HepG2 (cell line): ENCODE data around the gene RRP8. TPM values are rescaled to one million over a fixed set of nuclear protein-coding genes. Genes with fewer than 3 reads are reported as not detected.

Experiments
- ATAC-seq: fragments of 200-7000 bp; cut with Tn5 transposase; 3 replicates; pipeline ENCODE4 v1.9.1; 2020; ENCODE audit warnings: mild to moderate bottlenecking, moderate library complexity
- BruUV-seq: library from RNA; stranded (reverse); fragments of 400-500 nt; replicated peaks from 2 replicates; lab custom pipeline; 2021; lab: Mats Ljungman, UMichigan
- CTCF ChIA-PET: fragments of 300-600 bp; formaldehyde crosslinking; extraction: SDS; loops from one replicate; lab custom pipeline; 2021; ENCODE audit warnings: low total read pairs, inconsistent platforms, low intra/inter-chr PET ratio; lab: Yijun Ruan, JAX
- POLR2A ChIA-PET: fragments of 350-600 bp; sonication (Branson Sonifier 250); formaldehyde crosslinking; loops from one replicate; lab custom pipeline; 2020; ENCODE audit warnings: antibody characterized with exemption, inconsistent platforms; lab: Yijun Ruan, JAX
- DNase-seq: peaks from one replicate; pipeline ENCODE4 v3.0.0-alpha.2; 2015; ENCODE audit warnings: low spot score
- FAIRE-seq: peaks from 3 replicates; lab custom pipeline; 2011; peaks lifted over from hg19 to GRCh38; lab: Jason Lieb, UNC
- H2AFZ ChIP-seq: one replicate; pipeline ENCODE4 v1.6.1; 2011; ENCODE audit warnings: low read length, inconsistent platforms
- H3K27ac ChIP-seq: fragments of 300-600 bp; 3 replicates; pipeline ENCODE4 v1.8.0; 2011; ENCODE audit warnings: mixed run types, mild to moderate bottlenecking, mixed read lengths, low read length, inconsistent platforms; ENCODE audit not compliant: insufficient read depth; ENCODE audit errors: extremely low read length
- H3K27me3 ChIP-seq, 2 experiments: fragments of 200-600 bp in 1 of 2; 2 replicates in 1 of 2; 3 replicates in 1 of 2; pipeline versions ENCODE4 v1.6.0 to v1.8.0; 2011; ENCODE audit warnings: low read length in 2 of 2, mild to moderate bottlenecking in 2 of 2, moderate library complexity in 2 of 2, inconsistent platforms in 1 of 2; ENCODE audit not compliant: insufficient read depth in 2 of 2, control insufficient read depth in 1 of 2
- H3K36me3 ChIP-seq, 2 experiments: fragments of 200-600 bp in 1 of 2; replicated peaks in 1 of 2; 2 replicates in 1 of 2; 3 replicates in 1 of 2; pipeline versions ENCODE4 v1.5.1 to v1.8.0; 2011; ENCODE audit warnings: low read length in 2 of 2, inconsistent platforms in 1 of 2; ENCODE audit not compliant: insufficient read depth in 2 of 2, control insufficient read depth in 1 of 2
- H3K4me1 ChIP-seq: 2 replicates; pipeline ENCODE4 v1.5.1; 2012; ENCODE audit warnings: low read length, inconsistent platforms; ENCODE audit not compliant: insufficient read depth
- H3K4me2 ChIP-seq: 2 replicates; pipeline ENCODE4 v1.6.0; 2011; ENCODE audit warnings: low read depth, low read length, inconsistent platforms
- H3K4me3 ChIP-seq, 3 experiments: fragments of 200-600 bp in 1 of 3; sonication (generic), shearing (Covaris generic) in 1 of 3; replicated peaks in 1 of 3; 2 replicates each; pipeline ENCODE4 v1.5.1; 2011 to 2016; ENCODE audit warnings: low read length in 3 of 3, inconsistent platforms in 2 of 3, low read depth in 2 of 3, mild to moderate bottlenecking in 2 of 3, control low read depth in 1 of 3, mixed read lengths in 1 of 3; ENCODE audit not compliant: insufficient read depth in 1 of 3
- H3K79me2 ChIP-seq: one replicate; pipeline ENCODE4 v1.6.1; 2011; ENCODE audit warnings: low read length, inconsistent platforms; ENCODE audit not compliant: insufficient read depth
- H3K9ac ChIP-seq: 2 replicates; pipeline ENCODE4 v1.6.0; 2011; ENCODE audit warnings: mild to moderate bottlenecking, low read depth, low read length, inconsistent platforms; ENCODE audit not compliant: insufficient read depth
- H3K9me3 ChIP-seq: 2 replicates; pipeline ENCODE4 v1.5.1; 2012; ENCODE audit warnings: mild to moderate bottlenecking, low read length
- H4K20me1 ChIP-seq: 2 replicates; pipeline ENCODE4 v1.6.0; 2011; ENCODE audit warnings: inconsistent platforms, mild to moderate bottlenecking, low read length, moderate library complexity; ENCODE audit not compliant: insufficient read depth
- ASH2L ChIP-seq: fragments of 300-600, 200-600 bp; sonication (generic); IDR thresholded peaks from 2 replicates; pipeline ENCODE4 v1.7.0; 2017; ENCODE audit warnings: low read depth, mild to moderate bottlenecking, moderate library complexity, mixed read lengths, low read length; ENCODE audit not compliant: insufficient read length
- BATF2 ChIP-seq: sonication (generic); formaldehyde crosslinking; IDR thresholded peaks from 2 replicates; pipeline ENCODE4 v1.8.0; 2022; ENCODE audit warnings: mild to moderate bottlenecking, missing genetic modification reagents, moderate library complexity
- CCAR2 ChIP-seq: fragments of 200-400 bp; formaldehyde crosslinking; optimal IDR thresholded peaks from 2 replicates; pipeline ENCODE3; 2018; ENCODE audit warnings: low read depth, mild to moderate bottlenecking, low read length, moderate library complexity
- DMAP1 ChIP-seq: IDR thresholded peaks from 2 replicates; pipeline ENCODE4 v1.6.1; 2016
- GABPB1 ChIP-seq: IDR thresholded peaks from 2 replicates; pipeline ENCODE4 v1.6.1; 2016; ENCODE audit warnings: mild to moderate bottlenecking, missing genetic modification reagents, moderate library complexity, missing compliant biosample characterization
- HCFC1 ChIP-seq: fragments of 150-350 bp; IDR thresholded peaks from 2 replicates; pipeline ENCODE4 v1.6.1; 2014; ENCODE audit warnings: low read depth, low read length
- HNRNPK ChIP-seq: fragments of 200-400 bp; formaldehyde crosslinking; IDR thresholded peaks from 2 replicates; pipeline ENCODE4 v1.6.1; 2018; ENCODE audit warnings: low read length, low read depth, moderate library complexity, mild to moderate bottlenecking; ENCODE audit not compliant: poor library complexity, severe bottlenecking
- KDM4B ChIP-seq: sonication (generic); formaldehyde crosslinking; IDR thresholded peaks from 2 replicates; pipeline ENCODE4 v1.4.0; 2020; ENCODE audit warnings: missing genetic modification reagents
- ZNF296 ChIP-seq: sonication (generic); formaldehyde crosslinking; conservative IDR thresholded peaks from 2 replicates; pipeline ENCODE4 v1.5.0; 2020; ENCODE audit warnings: mild to moderate bottlenecking, missing genetic modification reagents
- WGBS: methylation state at CpG from one replicate; pipeline ENCODE4 v1.1.6; 2017; ENCODE audit warnings: low lambda C conversion rate; 5-methylcytosine and 5-hydroxymethylcytosine counted together
- in situ Hi-C: cut with HindIII; loops from 2 replicates; pipeline ENCODE4 v1.10.0; 2017; ENCODE audit warnings: low pct_unique_long_range_greater_than_20kb; ENCODE audit not compliant: extremely low pct_ligation_motif_present
- intact Hi-C: fragments of 100-400 bp; cut with micrococcal nuclease; formaldehyde crosslinking; loops from one replicate; pipeline ENCODE4 v1.10.0; 2022; ENCODE audit not compliant: unreplicated experiment
- polyA plus RNA-seq, 8 experiments: library from polyadenylated mRNA; depleted of rRNA in 3 of 8; stranded (reverse) in 7 of 8; unstranded in 1 of 8; fragments of >200 nt; fragmentation: Illumina TruSeq in 4 of 8; extraction: Trizol in 4 of 8; gene quantifications; 2 replicates each; pipeline versions ENCODE4 v1.2.1 to v1.2.3, GENCODE V29; 2011 to 2016; ENCODE audit warnings: low read depth in 4 of 8, missing spikeins in 1 of 8, mixed read lengths in 1 of 8; ENCODE audit not compliant: insufficient read depth in 1 of 8
- total RNA-seq, 5 experiments: library from RNA; depleted of rRNA; stranded (reverse); fragments of >200 nt; fragmentation: Illumina TruSeq; extraction: Trizol; gene quantifications; 2 replicates each; pipeline ENCODE4 v1.2.3, GENCODE V29; 2016; ENCODE audit warnings: low read depth in 1 of 5

Gene RRP8
- total and polyA plus RNA-seq, 2 of the 13 experiments (the other 11 are each of a cell fraction or from before 2014, with no cell fraction given): 7.2 to 21.6 TPM

DNA sequence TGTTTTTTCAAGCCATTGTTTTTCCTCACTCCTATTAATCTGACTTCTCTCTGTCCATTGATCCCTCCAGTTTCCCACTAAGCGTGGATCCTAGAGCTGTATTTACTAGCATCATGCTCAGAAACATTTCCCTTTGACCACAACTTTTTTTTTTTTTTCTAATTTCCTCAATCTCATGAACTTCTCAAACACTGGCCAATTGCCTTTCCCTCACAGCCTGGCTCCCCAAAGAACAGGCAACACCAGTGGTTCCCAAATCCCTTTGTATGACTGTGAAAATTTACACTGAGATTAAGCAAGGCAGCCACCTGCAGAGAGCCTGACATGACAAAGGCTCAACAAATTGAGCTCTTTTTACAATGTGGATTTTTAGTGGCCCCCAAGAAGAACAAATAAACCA is 17.2 kb upstream of the RRP8 start:
- intact Hi-C loops (no loop called here), in situ Hi-C loops (no loop called here)
- H3K79me2 ChIP-seq: peaks cover 7% of the 10 kb centered on the region
- H3K27ac ChIP-seq: no peak overlapping the region
- ATAC-seq: no peak
- H3K36me3 ChIP-seq: peaks cover 2 to 5% of the 10 kb centered on the region in 2 experiments; a peak in 1 of 5 replicates
- no peak overlapping the region for H3K4me3 ChIP-seq
- WGBS: 11% methylated on average over 1 of the region's 1 CpG
- no peak for DNase-seq
- TF ChIP-seq ZNF296 (no peak), CCAR2 (no peak), BATF2 (CRISPR knock-in tag) (no peak), KDM4B (no peak), HNRNPK (no peak), GABPB1 (no peak), DMAP1 (CRISPR knock-in tag) (no peak), ASH2L (no peak), HCFC1 (no peak)
- H3K9ac ChIP-seq: no peak overlapping the region
- ChIA-PET POLR2A (interaction anchor here (0.9 to 5.5 kb wide), 4 partner anchors 8 to 63 kb away, joined by 4 to 24 read pairs (median 4); partner anchors contain the start of genes MRPL17 and TAF10), CTCF (no interaction called here)
- no peaks in the 10 kb centered on the region for H4K20me1 ChIP-seq
- H3K4me2 ChIP-seq: no peak overlapping the region
- peaks cover 15 to 54% of the 10 kb centered on the region in 2 experiments for H3K27me3 ChIP-seq
- H3K9me3 ChIP-seq: no peaks in the 10 kb centered on the region
- no peak for FAIRE-seq
- peaks cover 41% of the 10 kb centered on the region for H3K4me1 ChIP-seq
- no peak overlapping the region for H2AFZ ChIP-seq
- BruUV-seq: no TSS peak
